Activated CD4-positive, alpha-beta T cell treated with anti-CD3 and anti-CD28 coated beads, Interleukin-2, amount 10 ng/mL, durations not matched to agents 24 days and 14 days (primary cell): ENCODE measurements around the gene PGM5. TPM values are rescaled to one million over a fixed set of nuclear protein-coding genes. Genes with fewer than 3 reads are reported as not detected.

Experiments
- DNase-seq: peaks from one replicate; pipeline ENCODE4 v3.0.0; 2022
- H3K27ac Mint-ChIP-seq: one replicate; pipeline ENCODE4 v1.8.0; 2022; ENCODE audit warnings: mild to moderate bottlenecking, mixed read lengths
- H3K27me3 Mint-ChIP-seq: one replicate; pipeline ENCODE4 v1.8.0; 2022; ENCODE audit warnings: mixed read lengths
- H3K36me3 Mint-ChIP-seq: one replicate; pipeline ENCODE4 v1.8.0; 2022; ENCODE audit warnings: low read depth, mild to moderate bottlenecking, mixed read lengths
- H3K4me1 Mint-ChIP-seq: one replicate; pipeline ENCODE4 v1.8.0; 2021; ENCODE audit warnings: mixed read lengths
- H3K4me3 Mint-ChIP-seq: one replicate; pipeline ENCODE4 v1.8.0; 2022; ENCODE audit warnings: mild to moderate bottlenecking, moderate library complexity, mixed read lengths
- H3K9me3 Mint-ChIP-seq: one replicate; pipeline ENCODE4 v1.8.0; 2021; ENCODE audit warnings: mixed read lengths
- intact Hi-C: fragments of 100-400 bp; cut with micrococcal nuclease; formaldehyde crosslinking; loops from one replicate; pipeline ENCODE4 v1.15.1; 2023
- total RNA-seq: library from RNA; stranded (reverse); gene quantifications from 2 replicates; pipeline ENCODE4 v1.2.3, GENCODE V29; 2022

The PGM5 gene
- total RNA-seq, 1 donor from 2014 or later = not detected

DNA sequence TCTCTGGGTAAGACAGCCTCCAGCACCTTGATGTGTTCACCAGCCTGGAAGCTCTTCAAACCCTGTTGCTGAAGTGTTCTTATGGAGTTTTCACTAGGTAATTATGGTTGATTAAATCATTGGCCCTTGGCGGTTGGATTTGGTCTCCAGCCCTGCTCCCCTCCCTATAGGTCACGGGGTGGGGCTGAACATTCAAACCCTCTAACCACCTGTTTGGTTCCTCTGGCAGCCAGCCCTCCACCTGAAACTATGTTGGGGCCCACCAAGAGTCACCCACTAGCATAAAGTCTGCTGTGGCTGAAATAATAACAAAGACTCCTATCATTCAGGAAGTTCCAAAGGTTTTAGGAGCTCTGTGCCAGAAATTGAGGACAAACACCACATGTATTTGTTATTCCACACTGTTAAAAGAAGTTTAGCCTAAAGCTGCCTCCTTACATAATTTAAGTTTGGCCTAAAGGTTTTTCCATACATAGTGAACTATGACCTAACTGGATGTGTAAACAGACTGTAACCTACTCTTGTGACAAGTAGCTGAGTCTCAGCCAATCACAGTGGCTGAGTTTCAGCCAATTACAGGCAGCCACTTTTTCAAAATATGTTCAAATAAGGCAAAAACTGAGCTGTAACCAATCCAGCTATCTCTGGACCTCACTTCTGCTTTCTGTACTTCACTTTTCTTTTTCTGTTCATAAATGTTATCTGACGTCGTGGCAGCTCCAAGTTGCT is 149.4 kb downstream of the PGM5 start:
- no peak overlapping the region for H3K27ac Mint-ChIP-seq
- no peaks in the 10 kb centered on the region for H3K9me3 Mint-ChIP-seq
- H3K4me1 Mint-ChIP-seq = no peaks in the 10 kb centered on the region
- H3K4me3 Mint-ChIP-seq = no peak overlapping the region
- intact Hi-C loops = no loop called here
- H3K27me3 Mint-ChIP-seq = peaks cover 8% of the 10 kb centered on the region
- DNase-seq = no peak
- no peaks in the 10 kb centered on the region for H3K36me3 Mint-ChIP-seq

DNA sequence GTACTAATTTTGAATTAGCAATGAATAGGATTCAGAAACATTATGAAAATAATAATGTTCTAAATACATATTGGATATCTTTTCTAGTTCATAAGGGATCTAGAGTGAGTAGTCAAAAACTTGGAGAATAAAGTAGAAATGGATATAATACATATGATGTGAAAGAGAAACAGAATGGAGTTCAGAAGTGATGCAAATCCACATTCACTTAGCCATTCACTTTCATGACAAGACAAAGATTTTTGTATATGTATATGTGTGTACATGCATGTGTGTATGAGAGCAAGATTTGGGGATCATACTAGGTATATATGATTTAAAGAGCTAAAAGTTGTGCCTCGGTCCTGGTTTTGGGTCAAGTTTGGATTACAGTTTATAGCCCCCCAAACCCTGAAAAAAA is 150.1 kb downstream of the PGM5 start:
- intact Hi-C loops = no loop called here
- no peak overlapping the region for H3K4me3 Mint-ChIP-seq
- no peak for DNase-seq
- no peaks in the 10 kb centered on the region for H3K9me3 Mint-ChIP-seq
- no peak overlapping the region for H3K27ac Mint-ChIP-seq
- H3K36me3 Mint-ChIP-seq = no peaks in the 10 kb centered on the region
- H3K4me1 Mint-ChIP-seq = no peaks in the 10 kb centered on the region
- peaks cover 7% of the 10 kb centered on the region for H3K27me3 Mint-ChIP-seq

DNA sequence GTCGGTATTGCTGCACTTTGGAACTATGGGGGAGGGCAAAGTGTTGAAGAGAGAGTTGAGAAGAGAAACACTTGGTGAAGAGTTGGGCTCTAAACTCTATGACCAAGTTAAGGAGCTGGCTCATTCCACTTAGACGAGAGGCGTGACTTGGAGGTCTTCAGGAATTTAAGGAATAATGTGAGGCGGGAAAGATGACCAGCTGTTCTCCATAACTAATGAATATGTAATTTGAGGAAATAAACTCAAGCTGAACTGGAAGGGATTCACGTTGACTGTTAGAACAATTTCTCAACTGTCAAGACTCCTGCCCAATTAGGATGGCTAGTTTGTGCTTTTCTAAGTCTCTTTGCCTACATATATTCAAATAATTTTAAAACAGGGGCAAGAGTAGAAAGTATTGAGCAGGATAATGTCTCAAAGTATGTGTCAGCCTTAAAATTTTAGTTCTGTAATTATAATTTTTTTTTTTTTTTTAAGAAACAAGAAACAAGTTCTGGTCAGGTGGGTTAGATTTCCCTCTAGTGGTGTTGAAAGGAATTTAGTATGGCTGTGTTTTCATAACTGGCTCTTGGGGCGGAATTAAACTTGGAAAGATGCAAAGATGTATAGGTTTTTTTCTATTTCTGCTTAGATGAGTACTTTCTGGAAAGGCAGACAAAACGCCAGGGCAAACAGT is 150.9 kb downstream of the PGM5 start:
- Mint-ChIP-seq H3K36me3 (no peaks in the 10 kb centered on the region), H3K27ac (no peak overlapping the region), H3K27me3 (peaks cover 6% of the 10 kb centered on the region), H3K4me1 (no peaks in the 10 kb centered on the region), H3K9me3 (no peaks in the 10 kb centered on the region), H3K4me3 (no peak overlapping the region)
- intact Hi-C loops = no loop called here
- DNase-seq = no peak

DNA sequence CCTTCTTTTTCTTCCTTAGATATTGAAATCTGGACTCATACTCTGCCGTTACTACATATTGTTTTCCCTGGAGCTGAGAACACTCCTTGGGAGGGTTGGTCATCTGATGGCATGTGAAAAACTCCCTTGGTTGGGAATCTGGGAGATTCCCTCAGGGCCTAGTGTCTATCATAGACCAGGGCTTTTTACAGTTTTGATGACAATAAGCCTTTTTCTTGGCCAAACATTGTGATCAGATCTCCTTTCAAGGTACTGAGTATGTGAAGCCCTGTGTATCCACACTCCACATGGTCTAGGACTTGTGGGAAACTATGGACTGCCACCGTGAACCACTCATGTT is 151.4 kb downstream of the PGM5 start:
- no peak overlapping the region for H3K4me3 Mint-ChIP-seq
- no peak for DNase-seq
- no peak overlapping the region for H3K27ac Mint-ChIP-seq
- no peaks in the 10 kb centered on the region for H3K4me1 Mint-ChIP-seq
- intact Hi-C loops = no loop called here
- H3K27me3 Mint-ChIP-seq = peaks cover 6% of the 10 kb centered on the region
- H3K9me3 Mint-ChIP-seq = no peaks in the 10 kb centered on the region
- H3K36me3 Mint-ChIP-seq = no peaks in the 10 kb centered on the region

DNA sequence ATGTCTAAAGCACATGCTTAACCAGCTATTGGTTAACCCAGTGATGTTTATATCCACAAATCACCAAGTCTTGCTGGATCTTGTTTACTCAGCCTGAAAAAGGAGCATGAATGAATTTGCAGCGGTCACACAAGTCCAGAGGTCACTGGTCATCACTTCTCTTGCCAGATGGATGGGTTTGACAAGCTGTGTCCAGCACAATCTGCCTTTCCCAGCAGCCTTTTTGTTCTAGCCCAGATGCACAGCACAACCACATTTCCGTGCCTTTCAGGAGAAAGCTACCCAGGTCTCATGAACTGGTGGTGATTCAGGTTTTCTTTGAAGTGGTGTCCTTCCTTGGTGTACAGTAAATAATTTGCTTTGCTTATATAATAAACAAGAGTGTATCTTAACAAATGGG is 152.1 kb downstream of the PGM5 start:
- intact Hi-C loops = no loop called here
- H3K4me1 Mint-ChIP-seq = no peaks in the 10 kb centered on the region
- no peaks in the 10 kb centered on the region for H3K36me3 Mint-ChIP-seq
- H3K9me3 Mint-ChIP-seq = no peaks in the 10 kb centered on the region
- peaks cover 6% of the 10 kb centered on the region for H3K27me3 Mint-ChIP-seq
- no peak overlapping the region for H3K27ac Mint-ChIP-seq
- H3K4me3 Mint-ChIP-seq = no peak overlapping the region
- no peak for DNase-seq

DNA sequence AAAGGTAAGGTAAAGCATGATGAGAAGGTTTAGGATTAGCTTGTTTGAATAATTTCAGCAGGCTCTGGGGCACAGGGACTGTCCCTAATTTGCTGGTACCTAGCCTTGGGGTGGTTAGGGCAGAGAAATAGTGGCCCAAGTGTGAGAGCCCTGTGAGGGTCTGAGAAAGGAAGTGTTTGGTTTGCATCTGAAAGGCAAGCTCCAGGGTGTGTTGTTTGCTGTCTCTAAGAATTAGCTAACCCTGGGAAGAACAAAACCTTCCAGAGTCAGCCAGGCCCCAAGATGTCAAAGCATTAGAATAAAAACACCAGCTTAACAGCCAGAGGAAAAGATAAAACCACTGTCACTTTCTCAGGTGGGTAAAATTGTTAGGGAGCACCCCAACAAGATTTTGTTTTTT is 153.3 kb downstream of the PGM5 start:
- intact Hi-C loops = no loop called here
- Mint-ChIP-seq H3K27me3 (peaks cover 2% of the 10 kb centered on the region), H3K27ac (no peak overlapping the region)

DNA sequence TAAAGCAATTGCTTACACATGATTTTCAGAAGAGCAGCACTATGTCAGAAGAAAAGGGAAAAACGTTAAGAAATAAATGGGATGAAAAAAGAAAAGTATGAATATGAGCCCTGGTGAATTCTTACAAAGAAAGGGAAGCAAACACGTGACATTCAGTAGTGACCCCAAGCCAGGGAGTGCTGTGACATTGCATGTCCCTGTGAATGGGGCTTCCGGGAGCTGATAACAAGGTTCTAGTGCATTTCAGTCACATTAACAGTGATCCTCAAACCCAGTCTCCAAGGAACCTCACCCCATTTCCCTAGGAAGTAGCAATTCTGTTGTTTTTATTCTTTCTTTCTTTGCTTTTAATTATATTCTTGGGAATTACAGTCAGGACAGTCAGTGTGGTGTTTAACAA is 157.0 kb downstream of the PGM5 start:
- Mint-ChIP-seq H3K4me1 (no peaks in the 10 kb centered on the region), H3K9me3 (peaks cover under 1% of the 10 kb centered on the region), H3K36me3 (no peaks in the 10 kb centered on the region), H3K27me3 (peaks cover 1% of the 10 kb centered on the region), H3K4me3 (no peak overlapping the region), H3K27ac (no peak overlapping the region)
- no peak for DNase-seq
- intact Hi-C loops = no loop called here

More for the DNA sequence above, 153.3 kb downstream of the PGM5 start:
- no peaks in the 10 kb centered on the region for H3K9me3 Mint-ChIP-seq
- H3K4me3 Mint-ChIP-seq = no peak overlapping the region
- no peak for DNase-seq
- no peaks in the 10 kb centered on the region for H3K4me1 Mint-ChIP-seq
- H3K36me3 Mint-ChIP-seq = no peaks in the 10 kb centered on the region

DNA sequence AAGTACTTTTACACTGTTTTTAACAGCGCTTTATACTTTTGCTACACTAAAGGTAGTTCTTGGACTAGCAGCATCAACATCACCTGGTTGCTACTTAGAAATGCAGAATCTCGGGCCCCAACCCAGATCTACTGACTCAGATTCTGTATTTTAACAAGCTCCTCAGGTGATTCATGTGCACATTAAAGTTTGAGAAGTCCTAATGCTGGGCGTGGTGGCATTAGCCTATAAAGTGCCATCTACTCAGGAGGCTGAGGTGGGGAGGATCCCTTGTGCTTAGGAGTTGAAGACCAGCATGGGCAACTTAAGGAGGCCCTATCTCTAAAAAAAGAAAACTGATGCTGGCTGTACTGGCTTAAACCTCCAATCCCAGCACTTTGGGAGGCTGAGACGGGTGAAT is 157.6 kb downstream of the PGM5 start:
- no peaks in the 10 kb centered on the region for H3K36me3 Mint-ChIP-seq
- no peak for DNase-seq
- no peak overlapping the region for H3K4me3 Mint-ChIP-seq
- no peak overlapping the region for H3K27ac Mint-ChIP-seq
- peaks cover 3% of the 10 kb centered on the region for H3K27me3 Mint-ChIP-seq
- H3K4me1 Mint-ChIP-seq = no peaks in the 10 kb centered on the region
- peaks cover 6% of the 10 kb centered on the region for H3K9me3 Mint-ChIP-seq
- intact Hi-C loops = no loop called here

DNA sequence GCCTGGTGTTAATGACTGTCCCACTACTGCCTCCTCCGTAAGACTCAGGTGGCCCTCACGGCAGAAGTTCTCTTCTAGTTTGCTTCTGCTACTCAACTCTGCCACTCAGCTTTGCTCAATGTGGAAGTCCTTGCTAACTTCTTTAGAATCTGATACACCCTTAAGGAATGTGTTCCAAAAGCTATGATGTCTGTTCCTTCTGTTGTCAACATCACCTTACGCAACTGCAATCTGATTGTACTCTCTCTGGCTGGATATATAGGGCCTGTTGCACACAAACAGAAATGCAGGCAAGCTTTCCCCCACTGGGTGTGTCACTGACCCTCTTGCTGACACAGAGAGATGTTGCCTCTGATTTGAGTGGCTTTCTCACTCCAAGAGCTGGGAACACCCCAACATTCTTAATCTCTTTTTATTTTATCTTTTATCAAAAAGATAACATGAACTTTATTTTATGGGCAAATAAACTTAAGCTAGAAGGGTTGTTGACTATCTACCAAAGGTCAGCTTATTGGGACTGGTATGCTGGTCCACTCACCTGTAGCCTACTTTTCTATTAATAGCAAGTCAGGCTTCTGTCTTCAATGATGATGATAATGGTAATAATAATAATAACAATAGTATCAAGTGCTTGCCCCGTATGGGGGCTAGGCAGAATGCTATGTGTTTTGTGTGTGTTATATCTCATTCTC is 159.1 kb downstream of the PGM5 start:
- intact Hi-C loops = no loop called here
- peaks cover 7% of the 10 kb centered on the region for H3K9me3 Mint-ChIP-seq
- H3K27me3 Mint-ChIP-seq = peaks cover 3% of the 10 kb centered on the region
- H3K27ac Mint-ChIP-seq = no peak overlapping the region
- H3K4me1 Mint-ChIP-seq = no peaks in the 10 kb centered on the region
- no peak for DNase-seq
- no peak overlapping the region for H3K4me3 Mint-ChIP-seq
- no peaks in the 10 kb centered on the region for H3K36me3 Mint-ChIP-seq

DNA sequence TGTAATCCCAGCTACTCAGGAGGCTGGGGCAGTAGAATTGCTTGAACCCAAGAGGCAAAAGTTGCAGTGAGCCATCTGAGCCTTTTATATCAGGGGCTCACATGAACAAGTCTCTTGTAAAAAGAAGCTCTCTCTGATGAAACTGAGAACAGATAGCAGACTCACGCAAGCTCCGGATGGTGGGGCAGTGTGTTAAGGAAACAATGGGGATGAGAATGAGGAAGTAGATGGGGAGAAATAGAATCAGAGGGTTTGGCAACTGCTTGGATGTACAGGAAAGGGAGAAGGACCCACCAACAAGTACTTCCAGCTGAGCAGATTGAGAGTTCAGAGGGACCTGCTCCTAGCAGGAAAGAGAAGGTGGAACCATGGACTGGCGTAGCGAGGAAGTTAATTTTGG is 165.7 kb downstream of the PGM5 start:
- no peak overlapping the region for H3K4me3 Mint-ChIP-seq
- intact Hi-C loops = no loop called here

DNA sequence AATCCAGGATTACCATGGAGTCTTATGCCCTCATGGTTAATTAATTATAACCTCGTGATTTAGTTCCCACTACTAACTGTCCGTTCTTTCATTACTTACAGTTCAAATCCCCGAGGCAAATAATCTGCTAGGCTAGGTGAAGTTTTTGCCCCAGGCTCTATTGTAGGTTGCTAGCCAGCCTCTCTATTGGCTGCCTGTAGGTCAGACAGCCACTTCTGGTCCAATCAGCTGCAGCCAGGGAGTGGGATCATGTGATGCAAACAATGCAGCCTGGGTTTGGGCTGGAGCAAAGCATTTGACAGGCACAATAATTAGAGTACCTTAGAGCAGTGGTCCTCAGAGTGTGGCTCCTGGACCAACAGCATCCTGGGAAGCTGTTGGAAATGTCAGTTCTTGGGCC is 166.5 kb downstream of the PGM5 start:
- Mint-ChIP-seq H3K27ac (no peak overlapping the region), H3K36me3 (no peaks in the 10 kb centered on the region), H3K9me3 (peaks cover 7% of the 10 kb centered on the region), H3K27me3 (peaks cover 22% of the 10 kb centered on the region), H3K4me3 (no peak overlapping the region), H3K4me1 (no peaks in the 10 kb centered on the region)
- DNase-seq = no peak
- intact Hi-C loops = no loop called here

More for the DNA sequence above, 165.7 kb downstream of the PGM5 start:
- H3K27ac Mint-ChIP-seq = no peak overlapping the region
- H3K4me1 Mint-ChIP-seq = no peaks in the 10 kb centered on the region
- H3K27me3 Mint-ChIP-seq = peaks cover 17% of the 10 kb centered on the region
- H3K9me3 Mint-ChIP-seq = peaks cover 7% of the 10 kb centered on the region
- no peak for DNase-seq
- no peaks in the 10 kb centered on the region for H3K36me3 Mint-ChIP-seq

DNA sequence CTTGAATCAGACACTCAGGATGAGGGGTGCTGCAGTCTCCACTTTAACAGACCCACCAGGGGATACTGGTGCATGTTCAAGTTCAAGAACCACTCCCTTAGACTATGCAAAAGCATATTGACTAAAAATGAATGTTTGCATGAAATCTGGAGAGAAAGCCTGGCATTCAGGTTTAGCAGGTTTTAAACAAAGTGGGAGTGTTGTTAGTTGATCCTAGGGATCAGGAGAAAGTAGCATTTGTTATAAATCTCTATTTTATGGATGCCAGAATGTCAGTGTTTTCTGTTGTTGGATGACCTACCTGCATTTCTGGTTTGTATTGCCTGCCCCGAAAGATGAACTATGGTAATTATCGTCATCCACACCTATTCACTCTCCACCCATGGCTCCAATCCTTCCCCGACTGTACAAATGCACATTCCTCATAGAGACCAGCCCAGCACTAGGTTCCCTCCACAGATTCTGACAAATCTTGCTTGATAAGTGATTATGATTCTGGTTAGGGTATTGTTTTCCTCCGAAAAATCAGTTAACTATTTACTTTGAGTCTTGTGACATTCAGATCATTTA is 167.0 kb downstream of the PGM5 start:
- Mint-ChIP-seq H3K9me3 (peaks cover 6% of the 10 kb centered on the region), H3K4me3 (no peak overlapping the region), H3K4me1 (no peaks in the 10 kb centered on the region), H3K27me3 (peaks cover 21% of the 10 kb centered on the region), H3K36me3 (no peaks in the 10 kb centered on the region), H3K27ac (no peak overlapping the region)
- no peak for DNase-seq
- intact Hi-C loops = no loop called here

DNA sequence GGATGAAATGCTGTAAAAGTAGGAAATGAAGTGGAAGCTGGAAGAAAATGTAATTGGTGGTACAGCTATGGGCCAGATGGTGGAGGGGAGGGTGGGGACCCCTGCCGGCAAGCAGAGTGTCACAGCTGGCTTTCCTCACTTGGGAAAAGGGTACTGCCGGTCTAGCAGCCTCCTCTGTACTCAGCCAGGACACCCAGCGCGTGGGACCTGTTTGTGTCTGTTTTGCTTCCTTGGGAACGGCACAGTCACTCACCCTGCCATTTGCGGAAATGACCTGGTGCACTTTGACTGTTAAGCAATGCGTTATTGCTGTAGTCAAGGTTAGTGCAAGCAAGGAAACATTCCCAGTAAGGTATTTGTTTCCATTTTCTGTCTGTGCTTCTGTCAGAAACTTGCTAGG is 174.2 kb downstream of the PGM5 start:
- no peak for DNase-seq
- Mint-ChIP-seq H3K4me1 (no peaks in the 10 kb centered on the region), H3K36me3 (no peaks in the 10 kb centered on the region), H3K9me3 (no peaks in the 10 kb centered on the region), H3K27me3 (peaks cover 11% of the 10 kb centered on the region), H3K4me3 (no peak overlapping the region), H3K27ac (no peak overlapping the region)
- intact Hi-C loops = no loop called here

DNA sequence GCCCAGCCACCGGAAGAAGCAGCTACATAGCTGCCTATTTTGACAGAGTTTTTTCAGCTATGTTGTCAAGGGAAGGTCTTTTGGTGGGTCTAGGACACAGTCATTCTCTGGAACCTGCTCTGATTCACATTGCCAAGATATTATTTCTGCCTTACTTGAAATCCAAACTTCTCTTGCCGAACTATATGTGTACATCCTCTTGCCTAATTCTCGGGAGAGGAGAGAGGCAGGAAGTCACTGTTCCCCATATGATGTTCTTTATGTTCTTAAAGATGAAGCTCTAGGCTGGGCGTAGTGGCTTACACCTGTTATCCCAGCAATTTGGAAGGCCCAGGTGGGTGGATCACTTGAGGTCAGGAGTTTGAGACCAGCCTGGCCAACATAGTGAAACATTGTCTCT is 175.7 kb downstream of the PGM5 start:
- H3K27ac Mint-ChIP-seq = no peak overlapping the region
- H3K27me3 Mint-ChIP-seq = peaks cover 8% of the 10 kb centered on the region
- no peak for DNase-seq
- no peaks in the 10 kb centered on the region for H3K9me3 Mint-ChIP-seq
- H3K4me1 Mint-ChIP-seq = no peaks in the 10 kb centered on the region
- no peaks in the 10 kb centered on the region for H3K36me3 Mint-ChIP-seq
- intact Hi-C loops = no loop called here
- H3K4me3 Mint-ChIP-seq = no peak overlapping the region
